Karpas-422 (cell line): ENCODE data around the gene ZNF319. TPM values are rescaled to one million over a fixed set of nuclear protein-coding genes. Genes with fewer than 3 reads are reported as not detected.

Experiments used
- DNase-seq: peaks from one replicate; pipeline ENCODE4 v3.0.0-alpha.2; 2015
- H2AFZ ChIP-seq: fragments of 200-600 bp; sonication (generic); 2 replicates; pipeline ENCODE4 v1.6.1; 2014; ENCODE audit warnings: antibody characterized with exemption, low read length, mixed read lengths
- H3K27ac ChIP-seq: fragments of 200-600 bp; sonication (generic); 2 replicates; pipeline ENCODE4 v1.5.1; 2014; ENCODE audit warnings: mild to moderate bottlenecking, low read length, moderate library complexity
- H3K27me3 ChIP-seq: fragments of 200-600 bp; sonication (generic); 2 replicates; pipeline ENCODE4 v1.6.1; 2014; ENCODE audit warnings: low read length, mixed read lengths
- H3K36me3 ChIP-seq: fragments of 200-600 bp; sonication (generic); 2 replicates; pipeline ENCODE4 v1.6.1; 2014; ENCODE audit warnings: low read length, mixed read lengths; ENCODE audit not compliant: insufficient read depth
- H3K4me1 ChIP-seq: fragments of 200-600 bp; sonication (generic); 2 replicates; pipeline ENCODE4 v1.6.1; 2014; ENCODE audit warnings: mild to moderate bottlenecking, low read length, mixed read lengths
- H3K4me2 ChIP-seq: fragments of 200-600 bp; sonication (generic); 2 replicates; pipeline ENCODE4 v1.6.1; 2014; ENCODE audit warnings: low read length, low read depth, mild to moderate bottlenecking; ENCODE audit not compliant: poor library complexity, severe bottlenecking
- H3K4me3 ChIP-seq: fragments of 200-600 bp; sonication (generic); 2 replicates; pipeline ENCODE4 v1.5.1; 2014; ENCODE audit warnings: mild to moderate bottlenecking, antibody characterized with exemption, low read length, mixed read lengths
- H3K79me2 ChIP-seq: fragments of 200-600 bp; sonication (generic); 2 replicates; pipeline ENCODE4 v1.6.1; 2014; ENCODE audit warnings: mild to moderate bottlenecking, low read length, mixed read lengths
- H3K9ac ChIP-seq: fragments of 200-600 bp; sonication (generic); 2 replicates; pipeline ENCODE4 v1.6.0; 2014; ENCODE audit warnings: low read length
- H3K9me2 ChIP-seq: fragments of 200-600 bp; sonication (generic), shearing (Covaris generic); replicated peaks from 2 replicates; pipeline ENCODE4 v1.6.0; 2014; ENCODE audit warnings: mild to moderate bottlenecking, low read length, moderate library complexity; ENCODE audit not compliant: insufficient read depth
- H3K9me3 ChIP-seq: fragments of 300-700, 200-600 bp; sonication (generic); 2 replicates; pipeline ENCODE4 v1.6.1; 2014; ENCODE audit warnings: low read length, mixed read lengths
- H4K20me1 ChIP-seq: fragments of 200-600 bp; sonication (generic); 2 replicates; pipeline ENCODE4 v1.6.1; 2014; ENCODE audit warnings: mild to moderate bottlenecking, antibody characterized with exemption, low read length, low read depth; ENCODE audit not compliant: insufficient read depth
- total RNA-seq: library from RNA; depleted of rRNA; stranded (reverse); fragments of >200 nt; shearing (Covaris generic); gene quantifications from 2 replicates; pipeline ENCODE4 v1.2.3, GENCODE V29; 2014; ENCODE audit warnings: low replicate concordance

ZNF319 gene
- total RNA-seq, 1 experiment from 2014 or later: 3.7 TPM

DNA sequence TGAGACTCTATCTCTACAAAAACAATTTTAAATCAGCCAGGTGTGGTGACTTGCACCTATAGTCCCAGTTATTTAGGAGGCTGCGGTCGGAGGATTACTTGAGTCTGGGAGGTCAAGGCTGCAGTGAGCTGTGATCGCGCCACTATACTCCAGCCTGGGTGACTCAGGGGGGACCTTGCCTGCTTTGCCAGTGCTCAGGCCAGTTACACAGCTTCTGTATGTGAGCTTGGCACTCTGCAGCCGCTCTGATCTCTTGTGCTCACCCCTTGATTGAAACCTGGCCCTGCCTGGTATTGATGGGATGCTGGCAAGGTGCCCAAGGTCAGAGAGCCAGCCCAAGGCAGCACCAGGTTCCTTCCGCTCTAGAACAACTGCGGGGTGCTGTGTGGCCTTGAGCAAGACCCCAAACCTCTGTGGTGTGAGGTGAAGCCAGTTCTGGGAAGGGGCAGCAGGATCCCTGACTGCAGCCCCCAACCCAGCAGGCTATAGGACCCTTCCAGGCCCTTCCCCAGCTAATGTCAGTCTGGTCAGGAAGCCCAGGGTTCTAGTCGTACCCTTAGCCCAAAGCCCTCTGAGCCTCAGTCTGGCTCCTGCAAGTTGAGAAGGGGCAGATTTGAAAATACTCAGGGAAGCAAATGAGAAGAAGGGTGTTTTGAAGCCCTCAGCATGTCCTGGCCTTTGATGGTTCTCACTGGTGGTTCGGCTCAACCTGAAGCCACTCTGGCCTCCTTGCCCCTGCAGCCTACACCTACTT lies 44.0 kb upstream of the ZNF319 start:
- Histone ChIP-seq H3K36me3 (no peaks in the 10 kb centered on the region), H3K4me1 (peaks cover 9% of the 10 kb centered on the region), H3K9me3 (no peaks in the 10 kb centered on the region), H3K9ac (no peak overlapping the region), H3K9me2 (no peaks in the 10 kb centered on the region), H2AFZ (no peak overlapping the region), H3K4me2 (no peak overlapping the region), H4K20me1 (no peaks in the 10 kb centered on the region), H3K27me3 (no peaks in the 10 kb centered on the region), H3K4me3 (no peak overlapping the region), H3K79me2 (no peaks in the 10 kb centered on the region), H3K27ac (no peak overlapping the region)
- DNase-seq: no peak

DNA sequence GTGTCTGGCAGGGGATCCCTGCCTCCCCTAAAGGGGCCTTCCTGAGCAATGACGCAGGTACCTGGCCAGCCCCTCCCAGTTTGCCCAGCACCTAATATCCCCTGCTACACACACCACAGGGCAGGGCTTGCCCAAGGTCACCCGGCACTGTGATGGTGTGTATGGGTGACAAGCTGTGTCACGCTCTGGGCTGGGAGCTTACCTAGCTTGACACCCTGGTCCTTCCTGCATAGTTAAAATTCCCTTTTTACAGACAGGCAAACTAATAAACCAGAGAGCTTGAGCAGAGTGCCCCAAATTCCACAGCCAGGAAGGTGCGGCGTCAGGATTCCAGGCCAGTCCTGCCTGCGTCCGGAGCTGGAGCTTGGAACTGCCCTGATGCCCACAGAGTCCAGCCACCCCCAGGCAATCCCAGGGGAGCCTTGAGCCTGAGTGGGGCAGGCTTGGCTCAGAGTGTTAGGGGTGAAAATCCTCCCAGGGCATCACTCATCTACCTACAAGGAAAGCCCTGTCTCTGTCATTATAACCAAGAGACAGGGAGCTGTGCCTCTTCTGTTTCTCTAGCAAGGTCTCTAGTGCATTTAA lies 43.2 kb upstream of the ZNF319 start:
- Histone ChIP-seq H3K9me3 (no peaks in the 10 kb centered on the region), H3K27me3 (no peaks in the 10 kb centered on the region), H4K20me1 (no peaks in the 10 kb centered on the region), H3K4me3 (no peak overlapping the region), H3K9me2 (no peaks in the 10 kb centered on the region), H3K27ac (no peak overlapping the region), H3K9ac (no peak overlapping the region), H3K4me2 (no peak overlapping the region), H2AFZ (no peak overlapping the region), H3K36me3 (no peaks in the 10 kb centered on the region), H3K4me1 (peaks cover 17% of the 10 kb centered on the region), H3K79me2 (no peaks in the 10 kb centered on the region)
- no peak for DNase-seq

DNA sequence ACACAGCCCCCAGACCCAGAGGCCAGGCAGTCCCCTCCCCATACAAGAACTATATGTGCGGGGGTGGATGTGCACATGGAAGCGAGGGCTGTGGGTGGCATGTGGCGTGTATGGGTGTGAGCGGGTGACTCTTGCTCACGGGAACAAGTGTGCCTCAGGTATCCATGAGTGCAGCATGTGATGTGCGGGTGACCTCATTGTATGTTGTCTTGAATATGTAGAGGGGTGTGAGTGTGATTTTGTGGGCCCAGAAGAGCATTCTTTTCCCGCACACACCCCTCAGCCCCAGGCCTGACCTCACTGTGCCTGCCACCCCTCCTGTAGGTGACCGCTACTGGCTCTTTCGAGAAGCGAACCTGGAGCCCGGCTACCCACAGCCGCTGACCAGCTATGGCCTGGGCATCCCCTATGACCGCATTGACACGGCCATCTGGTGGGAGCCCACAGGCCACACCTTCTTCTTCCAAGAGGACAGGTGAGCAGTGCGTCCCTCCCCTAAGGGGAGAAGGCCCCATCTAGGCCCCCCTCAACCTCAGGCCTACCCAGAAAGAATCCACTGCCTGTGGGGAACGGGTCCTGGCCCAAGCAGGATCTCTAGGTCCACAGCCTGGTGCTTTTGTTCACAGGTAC lies 42.5 kb upstream of the ZNF319 start:
- H3K9me2 ChIP-seq: no peaks in the 10 kb centered on the region
- H3K4me1 ChIP-seq: peaks cover 22% of the 10 kb centered on the region
- H3K9ac ChIP-seq: no peak overlapping the region
- H3K79me2 ChIP-seq: no peaks in the 10 kb centered on the region
- H3K27ac ChIP-seq: no peak overlapping the region
- no peaks in the 10 kb centered on the region for H4K20me1 ChIP-seq
- H3K27me3 ChIP-seq: no peaks in the 10 kb centered on the region
- no peaks in the 10 kb centered on the region for H3K36me3 ChIP-seq
- DNase-seq: no peak
- no peak overlapping the region for H3K4me3 ChIP-seq
- no peak overlapping the region for H3K4me2 ChIP-seq
- no peaks in the 10 kb centered on the region for H3K9me3 ChIP-seq
- H2AFZ ChIP-seq: no peak overlapping the region

DNA sequence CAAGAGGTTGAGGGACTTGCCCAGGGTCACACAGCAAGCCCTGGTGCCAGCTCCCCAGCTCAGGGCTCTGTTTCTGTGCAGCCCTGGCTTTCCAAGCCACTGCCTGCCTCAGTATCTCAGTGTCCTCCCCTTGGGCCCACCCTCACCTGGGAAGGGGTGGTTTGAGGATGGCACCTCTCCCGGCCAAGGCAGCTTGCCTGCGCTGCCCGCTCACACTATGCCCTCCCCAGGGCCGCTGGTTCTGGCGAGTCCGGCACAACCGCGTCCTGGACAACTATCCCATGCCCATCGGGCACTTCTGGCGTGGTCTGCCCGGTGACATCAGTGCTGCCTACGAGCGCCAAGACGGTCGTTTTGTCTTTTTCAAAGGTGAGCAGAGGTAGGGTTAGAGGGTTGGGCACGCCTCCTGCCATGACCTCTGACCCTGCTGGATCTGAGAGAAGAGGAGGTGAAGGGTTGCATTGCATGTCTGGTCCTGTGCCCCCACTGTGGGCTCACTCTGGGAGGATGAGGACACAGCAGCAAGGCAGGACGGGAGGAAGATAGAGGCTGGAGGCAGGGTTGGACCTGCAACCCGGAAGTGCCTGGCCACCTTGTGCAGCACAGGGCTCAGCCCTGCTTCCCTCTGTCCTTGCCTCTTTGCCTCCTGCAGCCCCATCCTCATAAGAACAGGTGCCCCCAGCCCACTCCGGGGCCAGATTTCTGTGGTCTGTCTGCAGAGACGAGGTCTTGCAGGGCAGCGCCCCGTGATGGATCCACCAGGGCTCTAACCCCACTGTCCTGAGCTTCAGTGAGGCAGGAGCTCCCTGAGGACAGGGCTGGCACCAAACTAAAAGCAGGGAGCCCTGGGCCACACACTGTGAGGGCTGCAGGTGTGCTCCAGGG lies 41.8 kb upstream of the ZNF319 start:
- no peaks in the 10 kb centered on the region for H3K27me3 ChIP-seq
- no peak for DNase-seq
- H3K9ac ChIP-seq: no peak overlapping the region
- no peak overlapping the region for H2AFZ ChIP-seq
- H3K36me3 ChIP-seq: no peaks in the 10 kb centered on the region
- H3K4me2 ChIP-seq: no peak overlapping the region
- no peak overlapping the region for H3K27ac ChIP-seq
- H3K4me1 ChIP-seq: peaks cover 22% of the 10 kb centered on the region
- no peaks in the 10 kb centered on the region for H3K9me3 ChIP-seq
- no peak overlapping the region for H3K4me3 ChIP-seq
- no peaks in the 10 kb centered on the region for H3K79me2 ChIP-seq
- H3K9me2 ChIP-seq: no peaks in the 10 kb centered on the region
- H4K20me1 ChIP-seq: no peaks in the 10 kb centered on the region

DNA sequence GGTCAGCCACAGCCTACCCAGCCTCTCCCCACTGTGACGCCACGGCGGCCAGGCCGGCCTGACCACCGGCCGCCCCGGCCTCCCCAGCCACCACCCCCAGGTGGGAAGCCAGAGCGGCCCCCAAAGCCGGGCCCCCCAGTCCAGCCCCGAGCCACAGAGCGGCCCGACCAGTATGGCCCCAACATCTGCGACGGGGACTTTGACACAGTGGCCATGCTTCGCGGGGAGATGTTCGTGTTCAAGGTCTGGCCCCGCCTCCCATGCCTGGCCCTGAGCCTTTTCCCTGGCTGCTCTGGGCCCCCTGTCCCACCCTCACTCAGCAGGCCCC lies 41.1 kb upstream of the ZNF319 start:
- no peak overlapping the region for H3K4me3 ChIP-seq
- H3K9me3 ChIP-seq: no peaks in the 10 kb centered on the region
- no peaks in the 10 kb centered on the region for H4K20me1 ChIP-seq
- no peaks in the 10 kb centered on the region for H3K27me3 ChIP-seq
- no peak overlapping the region for H3K4me2 ChIP-seq
- H3K9me2 ChIP-seq: no peaks in the 10 kb centered on the region
- DNase-seq: no peak
- no peaks in the 10 kb centered on the region for H3K36me3 ChIP-seq
- no peak overlapping the region for H3K9ac ChIP-seq
- no peaks in the 10 kb centered on the region for H3K79me2 ChIP-seq
- H3K27ac ChIP-seq: no peak overlapping the region
- peaks cover 25% of the 10 kb centered on the region for H3K4me1 ChIP-seq
- H2AFZ ChIP-seq: no peak overlapping the region

DNA sequence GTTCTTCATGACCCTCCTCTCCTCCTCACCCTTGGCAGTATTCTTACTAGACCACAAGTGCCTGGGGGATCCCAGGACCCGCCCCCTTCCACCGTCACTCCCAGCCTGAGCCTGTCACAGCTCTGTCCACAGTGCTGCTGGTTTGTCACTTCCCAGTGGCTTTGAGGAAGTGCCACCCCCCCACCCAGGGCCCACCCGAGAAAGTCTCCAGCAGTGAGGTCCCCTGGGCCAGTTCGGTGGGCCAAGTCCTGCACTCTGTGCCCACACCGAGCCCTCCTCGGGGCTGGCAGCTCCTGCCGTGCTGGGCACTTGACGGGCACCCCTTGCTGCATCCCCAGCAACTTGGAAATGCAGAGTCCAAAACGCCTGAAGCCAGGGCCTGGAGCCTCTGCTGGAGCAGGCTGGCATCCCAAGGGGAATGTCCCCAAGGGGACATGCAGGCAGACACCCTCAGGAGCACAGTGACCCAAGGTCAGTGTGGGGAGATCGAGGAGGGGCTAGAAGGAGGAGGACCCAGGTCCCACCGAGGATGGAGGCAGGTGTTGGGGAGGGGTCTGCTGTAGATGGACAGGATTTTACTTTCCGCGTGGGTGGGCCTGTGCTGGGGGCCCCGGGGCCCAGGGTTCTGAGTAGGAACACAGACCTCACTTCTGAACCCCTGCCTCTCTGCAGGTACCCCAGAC lies 40.6 kb upstream of the ZNF319 start:
- Histone ChIP-seq H3K4me3 (no peak overlapping the region), H3K9me2 (no peaks in the 10 kb centered on the region), H3K27ac (no peak overlapping the region), H3K27me3 (no peaks in the 10 kb centered on the region), H3K9ac (no peak overlapping the region), H3K4me1 (peaks cover 30% of the 10 kb centered on the region), H3K36me3 (no peaks in the 10 kb centered on the region), H3K4me2 (no peak overlapping the region), H2AFZ (no peak overlapping the region), H3K79me2 (no peaks in the 10 kb centered on the region), H4K20me1 (no peaks in the 10 kb centered on the region), H3K9me3 (no peaks in the 10 kb centered on the region)
- DNase-seq: no peak

DNA sequence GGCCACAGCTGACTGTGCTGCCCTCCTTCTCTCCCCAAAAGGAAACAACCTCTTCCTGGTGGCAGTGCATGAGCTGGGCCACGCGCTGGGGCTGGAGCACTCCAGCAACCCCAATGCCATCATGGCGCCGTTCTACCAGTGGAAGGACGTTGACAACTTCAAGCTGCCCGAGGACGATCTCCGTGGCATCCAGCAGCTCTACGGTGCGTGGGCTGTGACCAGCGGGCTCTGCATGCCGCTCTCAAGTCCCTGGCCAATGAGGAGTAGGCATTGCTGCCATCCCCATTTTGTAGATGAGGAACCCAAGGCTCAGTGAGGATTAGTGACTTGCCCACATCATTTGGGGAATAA lies 40.0 kb upstream of the ZNF319 start:
- Histone ChIP-seq H2AFZ (no peak overlapping the region), H3K9ac (no peak overlapping the region), H3K79me2 (no peaks in the 10 kb centered on the region), H3K4me2 (no peak overlapping the region), H3K27me3 (no peaks in the 10 kb centered on the region), H3K27ac (no peak overlapping the region), H4K20me1 (no peaks in the 10 kb centered on the region), H3K4me3 (no peak overlapping the region), H3K9me3 (no peaks in the 10 kb centered on the region), H3K36me3 (no peaks in the 10 kb centered on the region), H3K4me1 (peaks cover 36% of the 10 kb centered on the region), H3K9me2 (no peaks in the 10 kb centered on the region)
- DNase-seq: no peak
